Measurements from ENCODE around the gene WBP4.
"Not testable (repeated sequence)": the region's sequence is repeated elsewhere in the genome, so short reads cannot be mapped to it uniquely, and the experiment has no call there.

The WBP4 gene

GRCh38 chr13:41117869-41118268 lies 56.6 kb downstream of the WBP4 start:
- H3K4me3 ChIP-seq (ENCODE audit: low read length): no peak overlapping the region
- TF ChIP-seq CTCF (conservative IDR thresholded peaks at IDR 0.05; ENCODE audit: low read depth, low read length): no peak
- DNase-seq (ENCODE audit: low read depth): no peak

GRCh38 chr13:41122838-41123237 lies 61.5 kb downstream of the WBP4 start:
- H3K4me3 ChIP-seq (ENCODE audit: low read length): no peak overlapping the region
- DNase-seq (ENCODE audit: low read depth): no peak
- TF ChIP-seq CTCF (conservative IDR thresholded peaks at IDR 0.05; ENCODE audit: low read depth, low read length): no peak

- no peak for TF ChIP-seq CTCF (conservative IDR thresholded peaks at IDR 0.05; ENCODE audit: low read depth, low read length)
- no peak overlapping the region for H3K4me3 ChIP-seq (ENCODE audit: low read length)
- DNase-seq (ENCODE audit: low read depth): no peak
Measured at GRCh38 chr13:41127701-41128100, 66.4 kb downstream of the WBP4 start.

- DNase-seq (ENCODE audit: low read depth): no peak
- no peak for TF ChIP-seq CTCF (conservative IDR thresholded peaks at IDR 0.05; ENCODE audit: low read depth, low read length)
- H3K4me3 ChIP-seq (ENCODE audit: low read length): no peak overlapping the region
Measured at GRCh38 chr13:41130356-41130755, 69.0 kb downstream of the WBP4 start.

- DNase-seq (ENCODE audit: low read depth); H3K4me3 ChIP-seq (ENCODE audit: low read length): not testable (repeated sequence)
Measured at GRCh38 chr13:41131189-41131588, 69.9 kb downstream of the WBP4 start.

GRCh38 chr13:41131660-41132511 lies 70.6 kb downstream of the WBP4 start:
- peak overlapping the region; percentile 85 for H3K4me3 ChIP-seq (ENCODE audit: low read length)
- DNase-seq (ENCODE audit: low read depth): not testable (repeated sequence)

- no peak for TF ChIP-seq CTCF (conservative IDR thresholded peaks at IDR 0.05; ENCODE audit: low read depth, low read length)
- peak; percentile 96 for DNase-seq (ENCODE audit: low read depth)
- H3K4me3 ChIP-seq (ENCODE audit: low read length): peak within 1 kb of the TSS; percentile 85
Measured at GRCh38 chr13:41132512-41133152, 71.3 kb downstream of the WBP4 start, which contains the start of gene KBTBD6. TSS of gene KBTBD6 (minus strand) at chr13:41132802. CDS start at chr13:41132511, 291 bp downstream.

All from retinal pigment epithelial cell (primary cell).